NK-92 (cell line): Measurements from ENCODE around the gene GNA14.
"Not testable (repeated sequence)": the region's sequence is repeated elsewhere in the genome, so short reads cannot be mapped to it uniquely, and the experiment has no call there.

Experiments used
- DNase-seq: peaks from one replicate; lab custom pipeline; 2025; ENCODE audit not compliant: unreplicated experiment; lab: John Stamatoyannopoulos, UW

GNA14 gene

DNA sequence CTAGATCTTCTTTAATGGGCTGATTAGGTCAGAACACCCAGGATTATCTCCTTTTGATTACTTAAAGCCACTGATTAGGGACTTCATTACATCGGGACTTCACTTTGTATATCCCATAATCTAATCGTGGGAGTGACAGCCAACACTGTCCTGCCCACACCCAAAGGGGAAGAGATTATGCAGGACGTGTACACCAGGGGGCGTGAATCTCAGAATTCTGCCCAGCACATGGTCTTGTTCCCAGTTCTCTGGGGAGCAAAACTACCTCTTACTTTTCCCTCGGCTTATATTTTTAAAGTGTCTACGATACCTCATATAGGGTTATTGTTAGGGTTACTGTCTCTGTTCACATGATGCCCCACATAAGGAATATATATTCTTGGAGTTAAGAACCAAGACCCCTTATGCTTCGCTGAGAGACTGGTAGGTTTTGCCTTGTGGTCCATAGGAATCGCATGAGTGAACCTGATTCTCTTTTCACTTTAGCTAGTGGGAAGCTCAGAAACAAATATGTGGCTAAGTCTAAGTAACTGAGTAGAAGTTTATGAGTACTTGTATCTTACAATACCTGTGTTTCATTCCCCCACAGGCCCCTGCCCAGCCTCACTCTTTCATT lies 192.7 kb downstream of the GNA14 start:
- no peak for DNase-seq

DNA sequence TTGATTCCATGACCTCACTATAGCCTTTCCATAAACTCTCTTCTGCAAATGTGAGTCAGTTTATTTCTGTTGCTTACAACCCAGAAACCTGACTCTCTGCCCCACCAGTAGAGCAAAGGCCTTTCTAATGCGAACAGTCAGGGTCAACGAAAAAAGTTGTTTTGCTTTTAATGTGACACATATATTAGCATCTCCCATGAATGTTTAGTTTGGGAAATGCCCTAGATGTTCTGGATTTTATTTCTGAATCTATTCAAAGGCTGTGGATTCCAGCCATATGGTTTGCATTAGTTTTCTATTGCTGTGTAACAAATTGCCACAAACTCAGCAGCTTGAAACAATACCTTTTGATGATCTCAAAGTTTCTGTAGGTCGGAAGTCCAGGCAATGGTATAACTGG lies 193.5 kb downstream of the GNA14 start:
- no peak for DNase-seq

DNA sequence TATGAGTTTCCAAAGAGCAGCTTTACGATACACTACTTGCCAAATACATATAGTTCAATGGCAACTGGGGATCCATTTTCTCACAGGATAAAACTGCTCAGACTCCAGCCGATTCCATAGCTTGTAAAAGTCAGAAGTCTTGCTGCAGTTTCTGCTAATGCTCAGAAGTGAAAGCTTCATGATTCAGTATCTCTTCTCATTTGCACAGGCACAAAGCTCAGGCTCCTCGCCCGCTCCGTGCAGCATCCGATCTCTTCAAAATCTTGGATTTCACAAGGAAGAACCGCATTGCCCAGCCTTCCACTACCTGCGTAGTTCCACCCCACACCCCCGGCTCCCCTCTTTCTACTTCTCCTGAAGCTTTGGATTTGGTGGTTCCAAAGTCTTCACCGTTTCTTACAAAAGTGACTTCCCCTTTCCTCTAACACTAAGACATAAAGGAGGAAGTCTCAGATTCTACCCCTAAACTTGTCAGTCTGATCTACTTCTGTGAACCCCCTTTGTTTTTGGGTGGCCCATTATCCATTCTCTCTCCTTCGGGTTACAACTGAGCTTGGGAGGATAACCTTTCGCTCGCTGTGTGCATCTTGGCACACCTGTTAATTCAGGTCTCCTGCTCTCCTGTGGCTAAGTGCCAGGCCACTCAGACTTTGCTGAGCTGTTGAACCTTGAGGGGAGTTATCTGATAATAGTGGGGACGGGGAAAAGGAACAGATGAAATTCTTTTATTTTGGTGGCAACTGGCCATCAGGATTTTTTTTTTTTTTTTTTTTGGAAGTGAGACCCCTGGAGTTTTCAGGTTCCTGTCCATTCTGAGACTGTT lies 194.1 kb downstream of the GNA14 start:
- no peak for DNase-seq

DNA sequence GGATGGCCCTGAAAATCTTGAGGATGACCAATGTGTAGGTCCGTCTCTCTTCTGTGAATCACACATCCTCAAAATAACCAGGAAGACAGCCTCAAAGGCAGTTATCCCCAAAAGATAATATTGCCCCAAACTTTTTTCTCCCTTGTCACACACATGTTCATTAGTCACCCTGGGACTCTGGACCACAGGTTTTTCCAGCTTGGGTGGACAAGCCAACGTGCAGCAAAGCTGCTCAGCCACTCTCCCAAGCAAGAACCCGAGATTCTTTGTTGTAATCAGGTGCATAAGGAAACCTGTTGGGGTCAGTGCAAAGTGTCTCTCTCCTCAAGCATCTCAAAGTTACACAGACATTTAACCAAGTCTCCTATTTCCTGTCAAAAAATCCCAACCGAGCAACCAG lies 196.6 kb downstream of the GNA14 start:
- no peak for DNase-seq

DNA sequence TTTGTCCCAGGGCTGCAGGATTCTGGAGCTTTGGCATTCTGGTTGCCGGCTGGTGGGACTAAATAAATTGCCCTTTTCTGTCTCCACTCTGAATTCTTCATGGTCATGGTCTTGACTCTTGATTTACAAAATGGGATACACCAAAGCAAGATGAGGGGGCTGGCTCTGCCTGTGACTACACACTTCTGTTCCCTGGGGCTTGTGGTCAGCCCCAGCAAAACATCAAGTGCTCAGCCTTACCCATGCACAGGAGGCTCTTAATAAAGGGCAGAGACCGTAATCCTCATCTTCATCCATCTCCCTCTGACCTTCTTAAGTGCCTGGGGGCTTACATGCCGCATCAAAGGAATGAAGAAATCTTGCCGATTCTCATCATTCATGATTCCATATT lies 198.0 kb downstream of the GNA14 start:
- DNase-seq = no peak

DNA sequence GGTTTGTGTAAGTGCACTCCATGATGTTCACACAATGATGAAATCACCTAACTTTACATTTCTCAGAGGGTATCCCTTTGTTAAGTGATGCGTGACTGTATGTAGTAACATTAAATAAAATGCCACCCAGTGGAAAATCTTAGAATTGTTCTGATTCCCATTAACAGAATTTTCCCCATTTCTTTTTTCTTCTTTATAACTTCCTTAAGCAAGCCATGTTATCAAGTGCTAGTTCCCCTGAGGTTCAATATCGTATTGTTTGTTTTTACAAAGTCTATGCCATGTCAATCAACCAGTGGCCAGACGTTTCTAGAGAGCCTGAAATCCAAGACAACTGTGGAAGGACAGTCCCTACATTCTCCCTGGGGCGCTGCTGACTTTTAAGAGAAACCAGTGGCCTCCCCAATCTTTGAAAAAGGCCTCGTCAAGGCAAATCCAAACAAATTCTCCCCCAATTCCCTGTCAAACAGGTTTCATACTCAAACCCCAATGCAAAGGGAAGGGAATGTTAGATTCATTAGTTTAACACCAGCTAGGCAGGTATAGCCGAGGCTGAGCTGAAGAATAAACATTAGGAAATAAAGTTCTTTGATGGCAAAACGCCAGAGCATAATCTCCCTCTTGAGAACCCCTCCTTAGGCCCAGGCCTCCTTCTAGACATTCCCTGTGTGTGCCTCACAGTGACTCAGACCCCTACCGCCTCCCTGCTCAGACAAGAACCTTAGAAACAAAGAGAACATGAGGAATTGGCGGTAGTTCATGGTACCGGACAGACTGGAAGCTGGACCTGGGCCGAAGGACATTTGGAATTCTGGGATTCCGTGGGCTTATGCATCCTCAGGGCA lies 198.7 kb downstream of the GNA14 start:
- DNase-seq = no peak

DNA sequence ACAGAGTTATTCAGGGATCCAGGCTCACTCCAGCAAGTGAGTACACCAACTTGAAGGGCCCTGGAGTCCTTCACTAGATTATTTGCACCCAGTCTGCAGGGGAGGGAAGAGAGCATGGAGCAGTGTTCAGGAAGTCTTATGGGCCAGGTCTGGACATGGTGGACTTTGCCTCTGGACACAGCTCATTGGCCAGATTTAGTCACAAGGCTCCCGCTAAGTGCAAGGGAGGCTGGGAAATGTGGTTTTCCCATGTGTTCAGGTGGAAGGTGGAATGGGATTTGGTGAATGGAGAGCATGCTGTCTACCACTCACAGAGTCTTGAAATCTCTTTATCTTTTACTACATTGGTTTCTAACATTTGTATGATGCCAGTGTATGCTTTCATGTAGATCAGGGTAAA lies 200.5 kb downstream of the GNA14 start:
- DNase-seq = no peak

DNA sequence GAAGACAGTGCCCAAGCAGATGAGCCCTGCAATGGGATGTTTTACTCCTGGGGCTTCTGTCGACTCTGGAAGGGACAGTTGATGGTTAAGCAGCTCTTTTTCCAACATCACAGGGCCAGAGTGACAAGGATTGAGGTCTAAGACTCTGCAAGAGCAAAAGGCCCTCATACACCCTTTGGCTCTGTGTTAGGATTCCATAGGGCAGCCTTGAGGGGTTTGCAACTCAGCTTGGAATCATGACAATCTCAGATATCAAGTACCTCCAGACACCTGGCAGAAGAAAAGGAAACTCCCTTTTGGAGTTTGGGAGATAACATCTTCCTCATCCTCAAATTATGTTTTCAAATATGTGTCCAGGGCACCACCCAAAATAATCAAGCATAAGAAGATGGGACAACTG lies 205.7 kb downstream of the GNA14 start:
- DNase-seq = no peak

DNA sequence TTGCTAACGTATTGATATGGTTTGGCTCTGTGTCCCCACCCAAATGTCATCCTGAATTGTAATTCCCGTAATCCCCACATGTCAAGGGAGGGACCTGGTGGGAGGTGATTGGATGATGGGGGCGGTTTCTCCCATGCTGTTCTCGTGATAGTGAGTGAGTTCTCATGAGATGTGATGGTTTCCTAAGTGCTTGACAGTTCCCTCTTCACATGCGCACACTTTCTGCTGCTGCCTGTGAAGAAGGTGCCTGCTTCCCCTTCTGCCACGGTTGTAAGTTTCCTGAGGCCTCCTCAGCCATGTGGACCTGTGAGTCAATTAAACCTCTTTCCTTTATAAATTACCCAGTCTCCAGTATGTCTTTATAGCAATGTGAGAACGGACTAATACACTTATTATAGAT lies 207.0 kb downstream of the GNA14 start:
- not testable (repeated sequence) for DNase-seq

DNA sequence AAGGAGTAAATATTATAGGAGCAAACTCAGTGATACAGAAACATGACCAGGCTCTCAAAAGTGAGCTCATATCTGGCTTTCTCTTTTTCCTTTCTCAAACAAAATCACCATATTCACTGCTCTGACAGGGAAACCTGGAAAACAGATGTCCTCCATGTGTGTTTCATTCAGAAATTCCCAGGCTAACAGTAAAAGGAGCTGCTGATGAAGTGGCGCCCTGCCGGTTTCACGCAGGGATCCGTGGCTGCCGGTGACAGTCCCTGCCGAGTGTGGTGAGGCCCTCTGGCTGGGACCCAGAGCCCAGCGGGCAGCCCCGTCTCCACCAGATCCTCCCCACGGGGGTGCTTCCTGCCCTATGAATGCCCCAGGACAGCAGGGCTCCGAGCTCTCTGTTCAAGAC lies 208.1 kb downstream of the GNA14 start:
- no peak for DNase-seq

DNA sequence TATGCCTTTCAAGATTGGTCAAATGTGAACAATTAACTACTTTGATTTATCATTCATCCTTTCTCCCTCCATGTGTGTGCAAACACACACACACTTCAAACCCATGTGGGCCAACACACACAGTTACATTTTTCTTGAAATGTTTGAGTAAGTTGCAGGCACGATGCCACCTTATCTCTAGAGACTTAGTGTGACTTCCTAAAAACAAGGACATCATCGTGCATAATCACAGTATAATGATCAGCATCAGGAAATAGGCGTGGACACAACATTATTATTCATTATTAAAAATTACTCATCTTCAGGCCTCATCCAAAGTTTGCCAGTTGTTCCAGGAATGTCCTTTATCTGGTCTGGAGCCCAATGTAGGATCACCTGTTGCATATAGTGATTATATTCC lies 209.5 kb downstream of the GNA14 start:
- DNase-seq = no peak

DNA sequence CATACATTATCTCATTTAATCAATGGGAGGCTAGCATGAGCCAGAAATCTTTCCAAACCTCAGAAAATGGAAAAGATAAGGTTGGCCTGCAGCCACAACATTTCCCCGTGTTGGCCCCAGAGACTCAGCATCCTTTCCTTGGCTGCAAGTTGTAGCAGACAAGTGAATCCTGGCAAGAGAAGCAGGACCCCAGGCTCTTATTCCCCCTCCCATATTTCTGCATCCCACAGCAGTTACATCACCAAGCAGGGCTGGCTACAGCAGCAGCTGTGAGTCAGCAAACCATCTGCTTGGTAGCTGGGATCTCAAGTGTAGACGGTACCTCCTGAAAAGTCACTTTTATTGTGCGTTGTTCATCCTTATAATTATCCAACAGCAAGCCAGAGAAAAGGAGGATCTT lies 212.4 kb downstream of the GNA14 start:
- no peak for DNase-seq

DNA sequence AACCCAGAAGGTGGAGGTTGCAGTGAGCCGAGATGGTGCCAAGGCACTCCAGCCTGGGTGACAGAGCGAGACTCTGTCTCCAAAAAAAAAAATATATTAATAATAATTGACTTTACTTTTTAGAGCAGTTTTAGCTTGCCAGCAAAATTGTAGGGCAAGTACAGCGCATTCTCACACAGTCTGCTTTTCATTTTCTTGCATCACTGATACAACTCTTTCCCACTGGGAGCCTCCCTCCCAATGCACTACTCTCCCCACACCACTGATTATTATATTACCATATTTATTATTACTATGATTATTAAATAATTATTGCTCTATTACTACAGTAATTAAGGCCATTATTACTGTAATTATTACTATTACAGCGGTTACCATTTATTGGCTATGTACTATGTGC lies 212.8 kb downstream of the GNA14 start:
- no peak for DNase-seq

DNA sequence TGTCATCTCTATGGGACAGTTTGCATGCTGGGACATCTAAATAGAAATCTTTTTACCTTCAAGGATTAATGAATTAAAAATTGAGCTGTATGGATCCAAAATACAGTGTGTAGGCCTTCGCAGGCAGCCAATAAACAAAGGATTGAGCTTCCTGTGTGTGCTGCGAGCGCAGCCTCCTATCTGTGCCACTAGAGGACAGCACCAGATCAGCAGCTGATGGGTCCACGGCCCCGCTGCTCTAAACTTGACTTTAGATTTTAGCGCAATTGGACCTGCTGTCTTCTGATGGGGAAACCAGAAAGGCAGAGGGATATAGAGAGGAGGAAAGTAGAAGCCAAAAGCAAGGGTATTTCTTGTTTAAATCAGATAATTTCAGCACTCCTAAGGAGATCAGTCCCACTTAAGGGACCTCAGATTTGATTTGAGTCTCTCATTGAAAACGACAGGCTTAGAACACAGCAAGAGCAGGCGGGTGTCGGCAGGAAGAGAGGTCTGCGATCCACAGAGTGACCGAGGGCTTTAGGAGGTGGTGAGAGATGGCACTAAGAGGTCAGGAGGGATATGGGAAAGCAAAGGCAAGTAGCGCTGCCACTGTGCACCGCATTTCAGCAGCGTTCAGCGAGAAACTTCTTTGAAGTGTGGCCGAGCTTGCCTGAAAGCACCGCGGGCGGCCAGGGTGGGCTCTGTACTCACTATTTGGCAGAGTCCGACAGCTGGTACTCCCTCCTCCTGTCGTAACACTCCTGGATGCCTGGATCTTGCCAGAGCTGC lies 214.3 kb downstream of the GNA14 start:
- DNase-seq = no peak

DNA sequence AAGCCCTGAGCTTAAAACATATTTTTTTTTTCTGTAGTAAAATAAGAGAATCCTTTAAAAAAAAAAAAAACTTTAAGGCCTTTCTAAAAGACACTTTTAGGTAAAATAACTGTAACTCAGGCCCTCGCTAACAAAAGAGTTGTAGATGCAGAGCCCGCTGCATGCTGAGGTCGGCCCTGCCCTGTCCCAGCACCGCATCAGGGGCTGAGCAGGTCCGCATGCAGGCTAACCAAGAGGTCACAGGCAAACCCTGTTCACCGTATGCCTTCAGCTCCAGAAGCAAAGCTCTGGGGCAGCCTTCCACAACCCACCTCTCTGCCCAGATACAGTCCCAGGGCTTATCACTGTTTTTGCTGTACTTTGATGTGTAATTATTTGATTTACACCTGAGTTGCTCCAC lies 216.1 kb downstream of the GNA14 start:
- no peak for DNase-seq

DNA sequence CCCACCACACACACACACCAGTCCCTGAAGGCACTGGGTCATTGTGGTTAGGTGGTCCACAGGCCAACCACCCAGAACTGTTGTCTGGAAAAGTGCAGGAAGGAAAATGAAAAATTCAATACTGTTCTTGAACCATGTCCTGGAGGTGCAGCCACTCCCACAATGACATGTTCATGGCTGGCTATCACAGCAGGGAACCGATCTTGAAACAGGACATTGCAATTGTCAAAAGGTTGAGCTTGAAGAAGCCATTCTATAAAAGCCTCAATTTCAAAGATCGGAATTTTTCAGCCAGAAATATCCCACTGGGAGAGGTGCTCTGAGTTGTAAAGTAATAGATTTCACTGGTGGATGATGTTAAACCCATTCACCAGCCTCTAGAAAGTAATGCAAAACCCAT lies 218.2 kb downstream of the GNA14 start:
- DNase-seq = no peak

DNA sequence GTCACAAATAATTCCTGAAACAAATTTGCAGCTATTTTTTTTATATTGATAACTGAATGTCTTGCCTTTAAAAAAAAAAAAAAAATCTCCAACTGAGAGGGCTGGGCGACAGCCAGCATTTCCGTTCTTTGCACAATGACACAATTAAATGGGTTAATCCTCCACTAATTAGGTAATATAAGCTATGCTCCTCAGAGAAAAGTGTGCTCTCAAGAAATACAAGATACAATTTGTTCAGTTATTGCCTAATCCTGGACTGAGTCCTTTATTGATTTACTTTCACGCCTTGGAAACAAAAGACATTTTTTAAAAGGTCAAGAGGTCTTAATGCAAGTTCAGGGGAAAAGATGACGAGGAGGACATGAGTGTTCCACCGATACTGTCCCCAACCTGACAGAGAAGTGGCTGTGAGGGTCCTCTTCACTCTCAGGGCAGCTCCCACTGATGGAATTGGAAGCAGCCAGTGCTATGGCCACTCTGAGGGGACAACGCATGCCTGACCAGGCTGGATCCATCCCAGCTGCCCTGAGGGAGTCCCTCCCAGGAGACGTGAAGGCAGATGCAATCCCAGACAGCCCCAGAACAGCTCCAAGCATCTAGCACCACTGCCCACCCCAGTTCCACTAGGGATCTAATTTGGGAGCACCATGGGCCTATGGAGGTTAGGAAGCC lies 220.7 kb downstream of the GNA14 start:
- DNase-seq = no peak

DNA sequence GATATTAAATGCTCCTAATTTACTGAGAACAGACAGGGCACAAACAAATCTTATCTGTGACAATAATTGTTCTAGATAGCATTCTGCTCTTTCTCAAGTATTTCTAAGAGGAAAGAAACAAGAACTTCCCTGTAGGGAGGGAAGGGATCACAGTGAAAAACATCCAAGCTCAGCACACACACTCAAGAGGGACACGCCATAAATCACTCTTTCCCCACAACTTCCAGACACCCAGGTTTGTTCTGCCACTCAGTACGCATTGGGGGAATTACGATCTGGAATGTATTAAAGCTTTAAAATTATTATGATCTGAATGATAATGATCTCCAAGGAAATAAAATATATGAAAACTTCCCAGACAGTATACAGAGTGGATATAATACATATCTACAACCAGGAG lies 221.4 kb downstream of the GNA14 start:
- DNase-seq = no peak

DNA sequence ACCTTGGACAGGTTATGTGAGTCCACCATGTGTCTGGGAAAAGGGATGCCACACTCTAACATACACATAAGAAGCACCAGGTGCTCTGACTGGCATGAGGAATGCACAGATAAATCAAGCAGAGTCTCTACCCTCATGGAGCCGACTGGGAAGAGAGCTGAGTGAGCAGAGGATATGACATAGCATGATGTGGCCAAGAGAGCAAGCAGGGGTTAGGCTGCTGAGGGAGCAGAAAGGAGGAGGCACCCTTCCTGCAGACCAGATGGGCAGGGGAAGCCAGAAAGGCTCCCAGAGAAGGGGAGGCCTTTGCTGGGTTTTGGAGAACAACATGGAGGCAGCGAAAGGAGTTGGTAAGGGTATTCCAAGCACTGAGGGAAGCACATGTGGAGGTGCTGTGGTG lies 223.1 kb downstream of the GNA14 start:
- DNase-seq = no peak

DNA sequence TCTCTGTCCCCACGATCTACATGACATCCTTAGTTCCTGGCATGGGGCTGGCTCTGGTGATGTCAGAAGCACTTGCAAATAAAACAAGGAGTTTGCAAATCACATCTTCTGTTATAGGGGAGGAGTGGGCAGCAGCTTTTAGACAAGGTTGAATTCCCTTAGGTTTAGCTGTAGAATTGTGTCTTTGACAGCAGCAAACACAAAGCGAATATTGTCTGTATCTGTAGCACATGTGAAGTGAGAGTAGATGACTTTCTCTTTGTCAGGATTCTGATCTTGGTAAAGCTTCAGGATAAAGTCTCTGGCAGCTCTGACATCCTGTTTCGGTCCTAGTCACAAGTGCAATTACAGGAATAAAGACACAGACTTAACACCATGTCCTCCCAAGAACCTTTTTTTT lies 224.3 kb downstream of the GNA14 start:
- no peak for DNase-seq

DNA sequence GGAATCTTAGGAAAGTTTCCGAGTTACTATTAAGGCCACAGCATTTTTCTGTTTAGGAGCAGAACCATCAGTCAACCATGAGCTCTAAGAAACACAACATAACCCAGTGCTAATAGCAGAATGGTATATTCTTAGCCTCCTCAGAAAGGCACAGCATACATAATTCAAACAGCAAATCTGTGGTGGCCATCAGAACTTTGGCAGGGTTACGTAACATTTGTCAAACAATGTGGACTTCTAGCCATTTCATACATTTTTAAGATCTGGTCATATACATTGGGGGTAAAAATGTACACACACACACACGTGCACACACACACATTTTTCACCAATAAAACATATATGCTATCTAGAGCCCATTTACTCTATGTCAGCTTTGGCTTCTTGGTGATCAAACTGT lies 225.2 kb downstream of the GNA14 start:
- DNase-seq = no peak
